HG02763 (cell line): ENCODE data around the gene ESPN.
"Not testable (repeated sequence)": the region's sequence is repeated elsewhere in the genome, so short reads cannot be mapped to it uniquely, and the experiment has no call there.

Experiments
- ATAC-seq: cut with Tn5 transposase; IDR thresholded peaks from one replicate; pipeline ENCODE4 v1.9.1; 2021; ENCODE audit warnings: mild to moderate bottlenecking, moderate library complexity; ENCODE audit not compliant: unreplicated experiment

ESPN gene

DNA sequence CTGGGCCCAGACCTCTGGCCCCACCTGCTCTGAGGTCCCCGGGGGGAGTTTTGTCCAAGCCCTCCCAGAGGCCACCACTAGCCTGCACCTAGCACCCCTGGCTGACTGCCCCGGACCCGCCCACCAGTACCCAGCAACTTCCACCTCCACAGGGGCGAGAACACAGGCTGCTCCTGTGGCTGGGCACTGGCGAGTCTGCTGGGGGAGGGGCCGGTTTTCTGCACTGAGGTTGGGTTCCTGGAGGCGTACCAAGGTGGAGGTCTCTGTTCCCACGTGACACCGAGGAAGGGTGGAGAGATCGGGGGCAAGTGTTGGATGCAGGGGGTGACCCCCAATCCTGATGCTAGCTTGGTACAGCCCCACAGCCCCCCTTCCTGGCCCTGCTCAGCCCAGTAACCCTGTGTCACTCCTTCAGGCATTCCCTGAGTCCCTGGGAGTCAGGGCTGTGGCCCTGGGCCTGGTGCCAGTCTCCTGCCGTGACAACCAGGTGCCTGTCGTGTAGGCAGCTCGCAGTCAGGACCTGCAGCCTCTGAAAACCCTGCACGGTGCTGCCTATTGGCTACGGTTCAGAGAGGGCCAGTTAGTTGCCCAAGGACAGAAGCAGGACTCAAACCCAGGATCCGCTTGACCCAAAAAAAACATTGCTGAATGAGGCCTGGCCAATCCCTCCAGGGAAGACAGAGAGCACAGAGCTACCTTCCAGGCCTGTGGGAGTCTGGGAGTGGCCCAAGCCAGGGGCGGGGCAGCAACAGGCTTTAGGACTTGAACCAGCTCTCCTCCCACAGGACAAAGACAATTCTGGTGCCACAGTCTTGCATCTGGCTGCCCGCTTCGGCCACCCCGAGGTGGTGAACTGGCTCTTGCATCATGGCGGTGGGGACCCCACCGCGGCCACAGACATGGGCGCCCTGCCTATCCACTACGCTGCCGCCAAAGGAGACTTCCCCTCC, 3.1 kb downstream of the ESPN start:
- ATAC-seq = no peak

DNA sequence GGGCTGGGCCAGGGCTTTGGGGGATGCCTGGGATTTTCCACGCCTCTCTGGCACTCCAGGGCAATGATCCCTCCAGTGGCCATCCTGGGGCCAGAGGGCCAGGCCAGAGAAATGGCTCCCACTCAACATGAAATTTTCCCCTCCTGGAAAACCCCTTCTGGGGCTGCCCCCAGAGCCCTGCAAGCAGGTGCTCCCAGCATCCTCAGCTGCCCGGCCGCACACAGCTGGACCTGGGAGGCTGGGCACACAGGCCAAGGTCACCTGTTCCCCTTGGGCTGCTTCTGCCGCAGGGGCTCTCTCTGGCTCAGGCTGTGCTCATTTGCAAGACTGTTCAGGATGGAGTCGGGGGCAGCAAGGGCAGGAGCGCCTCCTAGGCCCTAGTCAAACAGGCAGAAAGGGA, 3.9 kb downstream of the ESPN start:
- ATAC-seq = not testable (repeated sequence)

DNA sequence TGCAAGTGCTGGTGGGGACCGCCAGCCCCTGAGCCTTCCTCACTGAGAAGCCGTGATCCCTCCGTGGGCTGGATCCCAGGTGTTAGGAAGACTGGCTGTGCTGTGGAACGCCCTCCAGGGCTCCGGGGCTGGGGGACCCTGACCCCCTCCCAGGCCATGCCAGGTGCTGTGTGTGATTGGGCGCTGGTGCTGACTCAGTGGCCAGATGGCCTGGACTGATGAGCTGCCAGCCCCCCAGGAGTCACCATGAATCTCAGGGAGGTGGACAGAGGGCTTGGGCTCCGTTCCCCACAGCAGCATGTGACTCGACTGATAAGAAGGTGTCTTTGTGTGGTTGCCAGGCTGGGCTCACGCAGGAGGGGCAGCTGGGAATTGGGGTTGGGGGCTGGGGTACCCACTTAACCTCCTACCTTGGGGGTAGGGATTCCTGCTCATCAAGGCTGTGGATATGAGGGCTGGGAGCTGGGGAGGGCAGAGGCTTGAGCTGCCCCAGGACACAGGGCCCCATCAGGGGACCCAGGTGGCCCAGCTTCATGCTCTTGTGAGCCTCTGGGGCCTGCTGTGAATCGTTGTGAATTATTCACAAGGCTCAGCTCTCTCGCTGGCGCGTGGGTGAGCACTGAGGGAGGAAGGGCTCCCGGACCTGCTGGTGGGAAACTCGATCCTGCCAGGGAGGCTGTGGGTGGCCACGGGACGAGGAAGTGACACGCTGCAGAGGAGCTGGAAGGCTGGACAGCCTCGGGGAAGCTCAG, 5.3 kb downstream of the ESPN start:
- not testable (repeated sequence) for ATAC-seq

DNA sequence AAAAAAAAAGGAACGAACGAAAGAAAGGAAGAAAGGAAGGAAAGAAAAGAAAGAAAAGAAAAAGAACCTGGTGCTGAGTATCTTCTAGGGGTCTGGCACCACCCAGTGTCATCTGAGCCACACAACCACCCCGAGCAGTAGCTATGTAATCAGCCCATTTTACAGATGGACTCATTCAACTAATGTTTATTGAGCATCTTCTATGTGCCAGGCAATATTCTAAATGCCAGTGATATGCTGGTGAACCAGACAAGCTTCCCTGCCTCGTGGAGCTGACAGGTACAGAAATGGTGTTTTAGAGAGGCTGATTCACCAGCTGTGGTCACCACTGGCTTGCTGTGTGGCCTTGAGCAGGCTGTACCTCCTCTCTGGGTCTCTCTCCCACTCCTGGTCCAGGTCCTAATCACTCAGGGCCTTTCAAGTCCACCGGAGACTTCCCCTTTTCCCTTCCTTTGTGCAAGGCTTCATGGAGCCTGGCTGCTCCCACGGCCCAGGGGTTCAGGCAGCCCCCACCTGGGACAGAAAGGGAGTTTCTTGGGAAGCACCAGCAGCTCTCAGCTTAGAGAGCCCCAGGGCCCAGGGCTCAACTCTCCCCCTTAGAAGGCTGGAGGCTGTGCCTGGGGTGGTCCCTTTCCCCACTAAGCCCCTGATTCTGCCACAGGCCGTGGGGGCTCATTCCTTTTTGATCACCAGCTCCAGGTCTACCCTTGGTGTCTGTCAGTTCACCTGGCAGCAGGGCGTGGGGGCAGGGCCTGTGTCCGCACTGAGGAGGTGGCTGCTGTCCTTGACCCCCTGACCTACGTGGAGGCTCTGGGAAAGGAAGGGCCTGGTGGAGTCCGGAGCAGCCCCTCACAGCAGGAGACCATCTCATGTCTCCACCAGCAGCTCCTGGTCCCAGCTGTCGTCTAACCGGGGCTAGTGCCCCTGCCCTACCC, 7.3 kb downstream of the ESPN start:
- not testable (repeated sequence) for ATAC-seq

DNA sequence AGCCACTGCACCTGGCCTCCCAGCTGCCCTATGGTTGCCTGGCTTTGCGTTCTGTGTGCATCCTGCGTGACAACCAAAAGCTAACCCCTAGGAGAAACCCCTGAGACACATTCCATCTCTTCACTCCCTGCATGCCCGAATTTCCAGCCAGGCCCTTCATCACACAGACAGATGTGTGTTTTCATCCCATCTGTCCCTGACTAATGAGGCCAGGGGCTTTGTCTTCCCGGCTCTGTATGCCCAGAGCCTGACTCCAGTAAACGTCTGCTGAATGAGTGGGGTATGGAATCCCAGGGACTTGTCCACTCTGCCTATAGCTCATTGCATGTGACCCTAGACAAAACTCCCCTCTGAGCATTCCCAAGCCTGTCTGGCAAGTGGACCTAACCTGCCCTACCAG, 9.6 kb downstream of the ESPN start:
- ATAC-seq = no peak

DNA sequence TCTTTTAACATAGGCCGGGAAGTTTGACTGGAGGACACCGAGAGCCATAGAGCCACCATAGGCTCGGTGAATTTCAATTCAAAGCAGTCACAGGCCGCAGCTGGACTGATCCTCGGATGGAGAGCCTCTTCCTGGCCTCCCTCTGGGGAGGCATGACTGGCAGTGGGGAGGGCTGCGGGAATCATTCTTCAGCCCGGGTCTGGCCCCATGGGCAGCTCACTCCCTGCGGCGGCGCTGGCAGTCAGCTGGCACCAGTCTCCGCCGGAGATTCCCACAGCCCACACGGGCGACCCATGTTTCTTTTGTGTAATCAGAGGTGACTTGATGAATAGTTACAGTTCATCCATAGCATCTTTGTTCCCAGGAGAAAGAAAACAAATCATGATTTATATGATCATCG, 10.6 kb downstream of the ESPN start:
- no peak for ATAC-seq

DNA sequence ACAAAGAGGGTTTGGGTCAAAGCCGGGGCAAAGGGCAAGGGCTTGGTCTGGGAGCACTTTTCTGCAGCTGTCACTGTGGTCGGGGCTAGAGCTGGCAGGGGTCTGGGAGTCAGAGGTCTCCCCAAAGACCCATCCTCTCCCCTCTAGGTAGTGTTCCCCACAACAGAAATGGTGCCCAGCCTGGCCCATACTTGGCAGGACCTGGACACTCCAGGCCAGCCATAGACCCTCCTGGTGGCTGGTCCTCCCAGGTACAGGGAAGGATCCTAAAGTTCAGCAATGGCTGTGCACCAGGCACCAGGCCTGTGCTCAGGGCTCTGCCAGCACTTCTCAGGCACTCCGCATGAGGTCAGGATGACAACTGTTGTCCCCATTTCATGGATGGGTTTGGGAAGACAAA, 11.0 kb downstream of the ESPN start:
- no peak for ATAC-seq

DNA sequence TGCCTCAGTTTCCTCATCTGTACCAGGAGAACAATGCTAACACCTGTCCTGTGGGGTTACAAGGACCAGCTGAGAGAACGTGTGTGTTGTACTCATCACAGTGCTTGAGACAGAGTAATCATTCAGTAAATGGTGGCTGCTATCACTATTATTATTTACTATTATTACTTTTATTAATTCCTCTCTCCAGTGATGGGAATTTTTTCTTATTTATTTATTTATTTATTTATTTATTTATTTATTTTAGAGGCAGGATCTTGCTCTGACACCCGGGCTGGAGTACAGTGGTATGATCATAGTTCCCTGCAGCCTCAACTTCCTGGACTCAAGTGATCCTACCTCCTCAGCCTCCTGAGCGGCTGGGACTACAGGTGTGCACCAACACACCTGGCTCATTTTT, 11.7 kb downstream of the ESPN start:
- not testable (repeated sequence) for ATAC-seq

DNA sequence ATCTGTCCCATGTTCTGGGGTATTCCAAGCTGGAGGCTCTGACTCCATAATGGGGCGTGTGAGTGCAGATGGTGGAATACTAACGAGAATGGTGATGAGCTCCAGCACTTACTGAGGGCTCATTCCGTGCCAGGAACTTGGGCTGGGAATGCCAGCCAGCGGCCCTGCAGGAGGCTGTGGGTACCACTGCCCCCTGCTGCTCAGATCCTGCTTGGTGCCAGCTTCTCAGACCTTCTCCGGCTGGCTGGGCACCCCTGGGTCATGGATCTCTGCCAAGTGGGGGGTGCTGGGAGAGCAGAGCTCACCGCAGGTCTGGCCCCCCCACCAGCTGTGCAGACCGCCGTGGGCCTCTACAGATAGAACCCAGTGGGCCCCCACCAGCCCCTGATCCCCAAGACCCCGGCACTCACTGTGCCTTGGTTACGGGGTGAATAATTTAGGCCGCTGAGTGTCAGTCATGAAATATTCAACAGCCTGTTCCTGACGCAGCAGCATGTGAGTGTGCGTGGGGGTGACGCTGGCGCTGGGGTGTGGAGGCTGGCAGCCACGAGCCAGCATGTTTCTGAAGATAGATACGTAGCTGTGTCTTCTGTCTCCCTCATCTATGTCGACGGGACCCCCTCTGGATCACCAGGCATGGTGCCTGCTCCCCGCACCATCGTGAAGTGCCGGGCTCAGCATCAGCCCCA, 12.6 kb downstream of the ESPN start:
- not testable (repeated sequence) for ATAC-seq

DNA sequence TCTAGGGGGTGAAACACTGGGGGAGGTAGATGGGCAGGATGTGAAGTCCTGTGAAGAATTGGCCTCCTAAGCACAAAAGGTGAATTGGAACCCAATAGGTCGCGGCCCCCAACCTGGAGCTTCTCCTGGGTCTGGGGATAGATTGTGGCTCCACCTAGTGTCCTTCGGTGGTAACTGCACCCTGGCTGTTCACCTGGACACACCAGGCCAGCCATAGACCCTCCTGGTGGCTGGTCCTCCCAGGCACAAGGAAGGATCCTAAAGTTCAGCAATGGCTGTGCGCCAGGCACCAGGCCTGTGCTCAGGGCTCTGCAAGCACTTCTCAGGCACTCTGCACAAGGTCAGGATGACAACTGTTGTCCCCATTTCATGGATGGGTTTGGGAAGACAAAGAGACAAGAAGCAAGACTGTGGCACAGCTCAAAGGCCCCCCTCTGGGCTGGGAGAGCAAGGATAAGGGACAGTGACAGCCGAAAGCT, 13.5 kb downstream of the ESPN start:
- ATAC-seq = no peak

DNA sequence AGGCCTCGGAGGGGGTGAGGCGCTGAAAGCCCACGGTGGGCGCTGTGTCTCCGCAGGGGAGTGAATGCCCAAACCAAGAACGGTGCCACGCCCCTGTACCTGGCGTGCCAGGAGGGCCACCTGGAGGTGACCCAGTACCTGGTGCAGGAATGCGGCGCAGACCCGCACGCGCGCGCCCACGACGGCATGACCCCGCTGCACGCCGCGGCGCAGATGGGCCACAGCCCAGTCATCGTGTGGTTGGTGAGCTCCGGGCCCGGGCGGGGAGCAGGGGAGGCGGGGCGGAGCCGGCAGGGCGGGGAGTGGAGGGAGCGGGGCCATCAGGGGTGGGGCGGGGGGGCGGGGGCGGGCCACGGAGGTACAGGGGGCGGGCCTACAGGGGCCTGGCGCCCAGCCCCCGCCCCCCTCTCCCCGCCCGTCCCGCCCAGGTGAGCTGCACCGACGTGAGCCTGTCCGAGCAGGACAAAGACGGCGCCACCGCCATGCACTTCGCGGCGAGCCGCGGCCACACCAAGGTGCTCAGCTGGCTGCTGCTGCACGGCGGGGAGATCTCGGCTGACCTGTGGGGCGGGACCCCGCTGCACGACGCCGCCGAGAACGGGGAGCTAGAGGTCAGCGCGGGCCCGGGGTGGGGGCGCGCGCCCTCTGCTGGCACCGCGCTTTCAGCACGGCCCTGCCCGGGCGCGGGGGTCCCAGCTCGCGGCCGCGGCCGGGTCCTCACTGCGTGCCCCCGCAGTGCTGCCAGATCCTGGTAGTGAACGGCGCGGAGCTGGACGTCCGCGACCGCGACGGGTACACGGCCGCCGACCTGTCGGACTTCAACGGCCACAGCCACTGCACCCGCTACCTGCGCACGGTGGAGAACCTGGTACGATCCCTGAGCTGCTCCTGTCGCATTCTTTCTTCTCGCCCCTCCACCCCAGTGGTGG, 15.9 kb downstream of the ESPN start:
- ATAC-seq = no peak

DNA sequence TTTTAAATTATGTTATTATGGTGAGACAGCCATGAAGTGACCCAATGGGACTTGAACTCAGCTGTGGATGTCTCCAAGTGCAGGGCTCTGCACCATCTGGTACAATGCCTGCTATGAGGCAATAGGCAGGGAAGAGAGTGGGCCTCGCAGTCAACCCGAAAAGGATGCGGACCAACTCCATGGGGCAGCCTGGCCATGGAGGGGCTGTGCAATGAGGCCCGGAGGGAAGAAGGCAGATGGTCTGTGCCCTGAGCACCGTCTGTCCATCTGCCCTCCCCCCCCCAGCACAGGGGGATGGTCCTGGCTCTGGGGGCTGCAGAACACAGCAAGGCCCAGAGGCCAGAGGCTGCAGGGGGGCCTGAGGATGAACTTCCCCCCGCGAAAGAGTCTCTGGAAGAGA, 17.0 kb downstream of the ESPN start:
- ATAC-seq = no peak

DNA sequence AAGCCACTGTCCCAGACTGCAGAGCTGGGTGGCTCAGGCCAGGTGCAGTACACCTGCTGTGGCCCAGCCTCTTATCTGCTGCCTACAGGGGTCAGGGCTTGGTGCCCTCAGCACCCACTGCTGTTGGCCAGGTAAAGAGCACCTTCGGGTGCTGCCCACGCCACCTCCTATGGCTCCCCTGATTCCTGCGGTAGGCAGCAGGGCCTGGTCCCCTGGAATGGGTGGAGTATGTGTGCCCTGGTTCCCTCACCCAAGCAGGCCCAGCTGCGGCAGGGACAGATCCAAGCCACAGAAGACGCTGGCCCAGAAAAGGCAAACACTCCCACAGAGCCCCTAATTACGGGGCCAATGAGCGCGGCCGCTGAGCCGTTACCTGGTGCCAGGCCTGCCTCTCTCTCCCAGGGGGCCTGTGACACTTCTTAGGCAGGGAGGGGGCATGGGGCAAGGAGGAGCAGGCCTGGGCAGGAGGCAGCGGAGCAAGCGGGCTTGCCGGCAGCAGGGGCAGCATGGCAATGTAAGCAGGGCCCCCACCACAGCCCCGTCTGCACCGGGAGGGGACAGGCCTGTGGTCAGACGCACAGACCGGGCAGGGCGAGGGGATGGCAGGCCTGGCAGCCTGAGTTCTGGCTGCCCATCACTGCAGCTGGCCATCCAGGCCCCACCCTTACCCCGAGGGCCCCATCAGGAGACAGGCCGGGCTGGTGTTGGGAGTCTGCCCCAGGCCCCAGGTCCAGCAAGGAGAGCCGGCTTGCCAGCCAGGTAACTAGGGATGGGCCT, 19.0 kb downstream of the ESPN start:
- no peak for ATAC-seq

DNA sequence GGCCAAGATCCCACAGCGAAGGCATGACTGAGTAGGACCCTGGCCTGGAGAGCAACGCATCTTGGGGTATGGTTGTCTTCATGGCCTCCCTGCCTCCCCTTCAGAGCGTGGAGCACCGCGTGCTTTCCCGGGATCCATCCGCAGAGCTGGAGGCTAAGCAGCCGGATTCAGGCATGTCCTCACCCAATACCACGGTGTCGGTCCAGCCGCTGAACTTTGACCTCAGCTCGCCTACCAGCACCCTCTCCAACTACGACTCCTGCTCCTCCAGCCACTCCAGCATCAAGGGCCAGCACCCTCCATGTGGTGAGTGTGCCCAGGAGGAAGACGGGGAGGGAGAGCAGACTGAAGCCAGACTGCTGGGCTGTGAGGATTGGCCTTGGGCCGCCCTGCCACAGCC, 19.8 kb downstream of the ESPN start:
- ATAC-seq = no peak

DNA sequence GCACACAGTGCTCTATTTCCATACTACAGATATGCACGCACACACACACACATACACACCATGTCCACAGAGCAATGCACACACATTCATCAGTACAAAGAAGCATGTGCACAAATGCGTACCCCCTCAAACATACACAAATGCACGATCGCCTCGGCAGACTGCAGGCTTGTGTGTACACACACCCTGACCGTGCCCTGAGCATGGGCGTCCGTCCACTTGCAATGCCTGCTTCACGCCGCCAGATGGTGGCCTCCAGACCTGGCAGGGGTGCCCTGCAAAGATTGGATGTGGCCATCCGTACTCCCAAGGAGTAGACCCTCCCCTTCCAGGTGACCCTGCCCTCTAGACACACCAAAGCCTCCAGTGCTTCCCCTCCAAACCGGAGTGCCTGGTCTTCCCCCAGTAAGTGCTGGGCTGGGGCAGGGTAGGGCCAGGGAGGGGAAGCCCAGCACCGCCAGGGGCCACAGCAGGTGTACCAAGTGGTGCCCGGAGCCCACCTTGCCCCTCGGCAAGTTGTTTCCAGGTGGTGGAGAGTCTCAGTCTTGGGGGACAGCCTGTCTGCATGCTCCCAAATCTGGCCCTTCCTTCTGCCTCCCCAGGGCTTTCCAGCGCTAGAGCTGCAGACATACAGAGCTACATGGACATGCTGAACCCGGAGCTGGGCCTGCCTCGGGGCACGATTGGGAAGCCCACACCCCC, 20.6 kb downstream of the ESPN start:
- no peak for ATAC-seq

DNA sequence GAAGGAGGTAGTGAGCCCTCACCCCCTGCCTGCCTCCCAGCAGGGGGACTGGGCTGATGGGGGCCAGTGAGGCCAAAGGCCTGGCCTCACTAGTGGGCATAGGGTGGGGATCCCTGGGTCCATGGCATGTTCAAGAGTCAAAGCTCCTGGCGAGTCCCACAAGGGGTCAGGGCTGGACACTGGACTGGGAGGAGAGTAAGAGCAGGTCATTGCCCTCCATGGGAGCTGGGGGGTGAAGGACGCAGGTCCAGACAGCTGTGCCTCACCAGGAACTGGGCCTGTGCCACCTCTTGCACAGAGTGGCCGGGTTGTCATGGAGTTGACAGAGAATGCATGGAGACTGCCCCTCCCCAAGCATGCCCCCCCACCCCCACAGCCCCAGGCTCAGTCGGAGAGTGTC, 21.4 kb downstream of the ESPN start:
- not testable (repeated sequence) for ATAC-seq

DNA sequence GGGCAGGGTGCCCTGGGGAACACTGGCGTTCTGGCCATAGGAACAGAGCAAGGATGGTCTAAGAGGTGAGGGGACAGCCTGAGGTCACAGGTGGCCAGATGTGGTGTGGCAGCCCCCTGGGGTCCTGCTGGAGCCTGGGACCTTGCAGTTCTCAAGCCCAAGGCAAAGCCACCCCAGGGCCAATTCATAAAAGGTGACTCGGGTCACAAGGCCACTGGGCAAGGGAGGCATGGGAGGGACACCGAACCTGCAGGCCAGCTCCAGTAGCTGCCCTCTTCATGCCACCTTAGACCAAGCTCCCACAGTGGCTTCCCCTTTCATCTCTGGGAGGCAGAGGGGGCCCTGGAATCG, 22.1 kb downstream of the ESPN start:
- ATAC-seq = no peak
